GM23338 (cell line): Measurements from ENCODE around the gene HADHA. TPM values are rescaled to one million over a fixed set of nuclear protein-coding genes. Genes with fewer than 3 reads are reported as not detected.
A peak's percentile ranks its signal among the peaks of the same experiment; 100 is the strongest.

Experiments used
- ATAC-seq: fragments of 200-7000 bp; cut with Tn5 transposase; 3 replicates; pipeline ENCODE4 v1.9.1; 2020
- DNase-seq: peaks from one replicate; pipeline ENCODE4 v3.0.0-alpha.2; 2015; ENCODE audit warnings: low spot score
- H2AFZ ChIP-seq: fragments of 200-600 bp; sonication (generic); 2 replicates; pipeline ENCODE4 v1.8.0; 2016; ENCODE audit warnings: antibody characterized with exemption, mild to moderate bottlenecking, moderate library complexity
- H3F3A ChIP-seq: fragments of 200-600 bp; sonication (generic); replicated peaks from 2 replicates; pipeline ENCODE4 v1.8.0; 2017; ENCODE audit warnings: antibody characterized with exemption, mixed run types, low read depth
- H3K27ac ChIP-seq: fragments of 200-600 bp; sonication (generic); 2 replicates; pipeline ENCODE4 v1.6.1; 2016; ENCODE audit warnings: low read depth
- H3K27me3 ChIP-seq: fragments of 200-600 bp; sonication (generic); 2 replicates; pipeline ENCODE4 v1.8.0; 2016; ENCODE audit warnings: mild to moderate bottlenecking, mixed run types, moderate library complexity; ENCODE audit not compliant: insufficient read depth
- H3K36me3 ChIP-seq: fragments of 200-600 bp; sonication (generic); 2 replicates; pipeline ENCODE4 v1.8.0; 2016; ENCODE audit warnings: mild to moderate bottlenecking; ENCODE audit not compliant: insufficient read depth
- H3K4me1 ChIP-seq: fragments of 200-600 bp; sonication (generic); 2 replicates; pipeline ENCODE4 v1.8.0; 2016; ENCODE audit warnings: mild to moderate bottlenecking, moderate library complexity; ENCODE audit not compliant: insufficient read depth
- H3K4me2 ChIP-seq: fragments of 200-600 bp; sonication (generic); 2 replicates; pipeline ENCODE4 v1.7.1; 2017; ENCODE audit warnings: mixed run types
- H3K4me3 ChIP-seq: fragments of 200-600 bp; sonication (generic); 2 replicates; pipeline ENCODE4 v1.6.1; 2016; ENCODE audit warnings: mixed run types
- H3K79me2 ChIP-seq: fragments of 200-600 bp; sonication (generic); replicated peaks from 2 replicates; pipeline ENCODE4 v1.8.0; 2017; ENCODE audit warnings: mild to moderate bottlenecking; ENCODE audit not compliant: insufficient read depth
- H3K9me2 ChIP-seq: fragments of 200-600 bp; sonication (generic); 2 replicates; pipeline ENCODE4 v1.8.0; 2017; ENCODE audit not compliant: insufficient read depth
- H4K20me1 ChIP-seq: fragments of 200-600 bp; sonication (generic); replicated peaks from 2 replicates; pipeline ENCODE4 v1.8.0; 2017; ENCODE audit warnings: mild to moderate bottlenecking; ENCODE audit not compliant: insufficient read depth
- H3K27ac Mint-ChIP-seq: 2 replicates; pipeline ENCODE4 v1.8.0; 2020; ENCODE audit warnings: inconsistent platforms, mild to moderate bottlenecking, moderate library complexity, mixed read lengths
- H3K27me3 Mint-ChIP-seq: 3 replicates; pipeline ENCODE4 v1.8.0; 2022; ENCODE audit warnings: low read depth, mild to moderate bottlenecking, moderate library complexity, mixed read lengths, inconsistent platforms; ENCODE audit not compliant: insufficient read depth, poor library complexity
- H3K36me3 Mint-ChIP-seq: 3 replicates; pipeline ENCODE4 v1.8.0; 2021; ENCODE audit warnings: low read depth, mild to moderate bottlenecking, inconsistent platforms, moderate library complexity, mixed read lengths
- H3K4me1 Mint-ChIP-seq: 3 replicates; pipeline ENCODE4 v1.8.0; 2020; ENCODE audit warnings: mild to moderate bottlenecking, inconsistent platforms, mixed read lengths
- H3K4me3 Mint-ChIP-seq: 3 replicates; pipeline ENCODE4 v1.8.0; 2021; ENCODE audit warnings: moderate library complexity, mild to moderate bottlenecking, inconsistent platforms, mixed read lengths
- H3K9me3 Mint-ChIP-seq: 3 replicates; pipeline ENCODE4 v1.8.0; 2020; ENCODE audit warnings: moderate library complexity, mild to moderate bottlenecking, inconsistent platforms, mixed read lengths
- CREB1 ChIP-seq: fragments of 250-450 bp; sonication (Bioruptor Pico); IDR thresholded peaks from 2 replicates; pipeline ENCODE4 v1.5.0; 2020; ENCODE audit warnings: low read depth, mild to moderate bottlenecking, moderate library complexity
- CTCF ChIP-seq, 2 experiments: fragments of 200-600 bp in 1 of 2; sonication (generic) in 1 of 2; conservative IDR thresholded peaks; 2 replicates each; pipeline versions ENCODE4 v1.5.1 to v1.6.1; 2016 to 2017; ENCODE audit warnings: antibody characterized with exemption in 2 of 2, low read depth in 2 of 2, mild to moderate bottlenecking in 2 of 2, moderate library complexity in 1 of 2
- EZH2 ChIP-seq: fragments of 200-600 bp; sonication (generic); IDR thresholded peaks from one replicate; pipeline ENCODE4 v1.8.0; 2017; ENCODE audit warnings: antibody characterized with exemption, mild to moderate bottlenecking, low read depth; ENCODE audit not compliant: unreplicated experiment
- EZH2phosphoT487 ChIP-seq: fragments of 200-600 bp; sonication (generic); IDR thresholded peaks from one replicate; pipeline ENCODE4 v1.8.1; 2018; ENCODE audit warnings: antibody characterized with exemption; ENCODE audit not compliant: unreplicated experiment
- JUNB ChIP-seq: IDR thresholded peaks from one replicate; pipeline ENCODE4 v1.6.1; 2016; ENCODE audit warnings: antibody characterized with exemption; ENCODE audit not compliant: unreplicated experiment
- NANOG ChIP-seq: IDR thresholded peaks from 2 replicates; pipeline ENCODE4 v1.6.1; 2016; ENCODE audit warnings: antibody characterized with exemption, borderline replicate concordance
- REST ChIP-seq: IDR thresholded peaks from one replicate; pipeline ENCODE4 v1.6.1; 2018; ENCODE audit warnings: antibody characterized with exemption; ENCODE audit not compliant: unreplicated experiment
- ZNF114 ChIP-seq: fragments of 250-450 bp; sonication (Bioruptor Pico); IDR thresholded peaks from 2 replicates; pipeline ENCODE4 v1.5.0; 2020; ENCODE audit warnings: mild to moderate bottlenecking, moderate library complexity
- polyA plus RNA-seq: library from polyadenylated mRNA; unstranded; fragments of >200 nt; fragmentation: Nextera tagmentation; extraction: Ambion mirVana; gene quantifications from 2 replicates; pipeline ENCODE4 v1.2.1, GENCODE V29; 2016
- total RNA-seq: library from RNA; depleted of rRNA; stranded (reverse); fragments of >200 nt; shearing (Covaris generic); gene quantifications from 2 replicates; pipeline ENCODE4 v1.2.3, GENCODE V29; 2014

Gene HADHA
- total and polyA plus RNA-seq, 2 experiments from 2014 or later: 63.9 to 92.3 TPM

GRCh38 chr2:26174691-26175465, 69.6 kb downstream of the HADHA start:
- TF ChIP-seq NANOG: no peak
- peak; percentile 47 for TF ChIP-seq REST
- no peaks in the 10 kb centered on the region for H3K9me2 ChIP-seq
- H3F3A ChIP-seq: 0 out of 2 replicates have a peak, but pooled peaks cover 5% of the 10 kb centered on the region
- peaks cover 5% of the 10 kb centered on the region; the same call in 2 of the 3 replicates for H3K9me3 Mint-ChIP-seq
- H4K20me1 ChIP-seq: peaks cover 10% of the 10 kb centered on the region
- ATAC-seq (no peak), DNase-seq (no peak)
- H3K4me2 ChIP-seq: peak overlapping the region; percentile 91
- H3K4me3 Mint-ChIP-seq: peak overlapping the region; percentile 79
- H3K4me1 ChIP-seq: peaks cover 23% of the 10 kb centered on the region
- H3K27me3 ChIP-seq: no peaks in the 10 kb centered on the region
- H2AFZ ChIP-seq: no peak overlapping the region
- peaks cover 25% of the 10 kb centered on the region for H3K27me3 Mint-ChIP-seq
- H3K36me3 Mint-ChIP-seq: peaks cover 13% of the 10 kb centered on the region; the same call in 2 of the 3 replicates
- H3K4me1 Mint-ChIP-seq: peaks cover 19% of the 10 kb centered on the region
- peaks cover 12% of the 10 kb centered on the region; the same call in 1 of the 2 replicates for H3K79me2 ChIP-seq
- peak overlapping the region; percentile 92 for H3K4me3 ChIP-seq
- H3K27ac ChIP-seq: no peak overlapping the region
- H3K27ac Mint-ChIP-seq: no peak overlapping the region
- H3K36me3 ChIP-seq: peaks cover 4% of the 10 kb centered on the region; the same call in 1 of the 2 replicates

GRCh38 chr2:26173776-26174482, 70.5 kb downstream of the HADHA start:
- H3F3A ChIP-seq: 0 out of 2 replicates have a peak, but pooled peaks cover 5% of the 10 kb centered on the region
- H3K27ac Mint-ChIP-seq: no peak overlapping the region
- no peaks in the 10 kb centered on the region for H3K9me2 ChIP-seq
- H3K4me1 Mint-ChIP-seq: peaks cover 15% of the 10 kb centered on the region
- H3K4me1 ChIP-seq: peaks cover 18% of the 10 kb centered on the region
- peaks cover 21% of the 10 kb centered on the region for H3K27me3 Mint-ChIP-seq
- ATAC-seq (peak; percentile 11), DNase-seq (peak; percentile 56)
- peaks cover 13% of the 10 kb centered on the region; the same call in 2 of the 3 replicates for H3K36me3 Mint-ChIP-seq
- peak overlapping the region; percentile 79 for H3K4me3 Mint-ChIP-seq
- H2AFZ ChIP-seq: 0 out of 2 replicates have a peak overlapping the region, but pooled peaks have one; percentile 69
- H4K20me1 ChIP-seq: peaks cover 10% of the 10 kb centered on the region
- peak overlapping the region; percentile 92 for H3K4me3 ChIP-seq
- no peak overlapping the region for H3K27ac ChIP-seq
- no peaks in the 10 kb centered on the region for H3K27me3 ChIP-seq
- peaks cover 12% of the 10 kb centered on the region; the same call in 1 of the 2 replicates for H3K79me2 ChIP-seq
- peak overlapping the region; percentile 91 for H3K4me2 ChIP-seq
- peaks cover 5% of the 10 kb centered on the region; the same call in 2 of the 3 replicates for H3K9me3 Mint-ChIP-seq
- H3K36me3 ChIP-seq: peaks cover 4% of the 10 kb centered on the region; the same call in 1 of the 2 replicates
- no peak for TF ChIP-seq JUNB
- TF ChIP-seq EZH2phosphoT487: no peak
- TF ChIP-seq CTCF (conservative IDR thresholded peaks at IDR 0.05; ENCODE audit: low read depth in 2 of 2): no peak
- no peak for TF ChIP-seq EZH2
- TF ChIP-seq REST: no peak
- TF ChIP-seq NANOG: no peak
- no peak for TF ChIP-seq ZNF114 (CRISPR knock-in tag)
- no peak for TF ChIP-seq CREB1 (CRISPR knock-in tag)
